ENCODE measurements around the gene EIF4E.
A peak's percentile ranks its signal among the peaks of the same experiment; 100 is the strongest.
"Not testable (repeated sequence)": the region's sequence is repeated elsewhere in the genome, so short reads cannot be mapped to it uniquely, and the experiment has no call there.

EIF4E gene

GRCh38 chr4:98928505-98929340, at the start of gene EIF4E:
EIF4E (minus strand) TSS chr4:98929133; CDS start chr4:98929112, 21 bp downstream.
- peak; percentile 94 for DNase-seq (ENCODE audit: low read depth, low spot score)

- no peak for DNase-seq (ENCODE audit: low read depth, low spot score)
Observed at GRCh38 chr4:98977557-98977956, 48.6 kb upstream of the EIF4E start.

GRCh38 chr4:98976716-98977115, 47.8 kb upstream of the EIF4E start:
- DNase-seq (ENCODE audit: low read depth, low spot score), result no peak

- no peak for DNase-seq (ENCODE audit: low read depth, low spot score)
Observed at GRCh38 chr4:98969878-98970785, 41.2 kb upstream of the EIF4E start.

GRCh38 chr4:98967786-98968329, 38.9 kb upstream of the EIF4E start:
- DNase-seq (ENCODE audit: low read depth, low spot score), result no peak

GRCh38 chr4:98966926-98967325, 38.0 kb upstream of the EIF4E start:
- DNase-seq (ENCODE audit: low read depth, low spot score), result no peak

GRCh38 chr4:98963538-98964433, 34.9 kb upstream of the EIF4E start:
- DNase-seq (ENCODE audit: low read depth, low spot score), result no peak

- no peak for DNase-seq (ENCODE audit: low read depth, low spot score)
Observed at GRCh38 chr4:98961770-98962169, 32.8 kb upstream of the EIF4E start.

- no peak for DNase-seq (ENCODE audit: low read depth, low spot score)
Observed at GRCh38 chr4:98959411-98959810, 30.5 kb upstream of the EIF4E start.

GRCh38 chr4:98958065-98958464, 29.1 kb upstream of the EIF4E start:
- DNase-seq (ENCODE audit: low read depth, low spot score), result no peak

GRCh38 chr4:98955229-98955628, 26.3 kb upstream of the EIF4E start:
- no peak for DNase-seq (ENCODE audit: low read depth, low spot score)

GRCh38 chr4:98951710-98952109, 22.8 kb upstream of the EIF4E start:
- no peak for DNase-seq (ENCODE audit: low read depth, low spot score)

GRCh38 chr4:98950925-98951324, 22.0 kb upstream of the EIF4E start:
- no peak for DNase-seq (ENCODE audit: low read depth, low spot score)

GRCh38 chr4:98946359-98946758, 17.4 kb upstream of the EIF4E start:
- no peak for DNase-seq (ENCODE audit: low read depth, low spot score)

- no peak for DNase-seq (ENCODE audit: low read depth, low spot score)
Observed at GRCh38 chr4:98945297-98945850, 16.4 kb upstream of the EIF4E start.

GRCh38 chr4:98939892-98940298, 11.0 kb upstream of the EIF4E start:
- no peak for DNase-seq (ENCODE audit: low read depth, low spot score)

- DNase-seq (ENCODE audit: low read depth, low spot score), result no peak
Observed at GRCh38 chr4:98939438-98939837, 10.5 kb upstream of the EIF4E start.

- no peak for DNase-seq (ENCODE audit: low read depth, low spot score)
Observed at GRCh38 chr4:98937986-98938720, 9.2 kb upstream of the EIF4E start.

- DNase-seq (ENCODE audit: low read depth, low spot score), result no peak
Observed at GRCh38 chr4:98935633-98936032, 6.7 kb upstream of the EIF4E start.

GRCh38 chr4:98934851-98935250, 5.9 kb upstream of the EIF4E start:
- DNase-seq (ENCODE audit: low read depth, low spot score), result not testable (repeated sequence)
